GM10266 (cell line): ENCODE data around the gene DOCK4.

Experiments used
- DNase-seq: peaks from one replicate; pipeline ENCODE4 v3.0.0; 2012; ENCODE audit errors: extremely low spot score
- CTCF ChIP-seq: IDR thresholded peaks from 2 replicates; pipeline ENCODE4 v1.5.1; 2012; ENCODE audit warnings: mild to moderate bottlenecking, low read depth; ENCODE audit not compliant: control insufficient read depth, insufficient read depth; ENCODE audit errors: missing control alignments

Gene DOCK4

GRCh38 chr7:112125250-112125649, 80.9 kb downstream of the DOCK4 start:
- no peak for TF ChIP-seq CTCF
- DNase-seq, result no peak

GRCh38 chr7:112124061-112124766, 82.0 kb downstream of the DOCK4 start:
- DNase-seq, result no peak
- no peak for TF ChIP-seq CTCF

GRCh38 chr7:112122798-112123197, 83.4 kb downstream of the DOCK4 start:
- DNase-seq, result no peak
- TF ChIP-seq CTCF, result no peak

- TF ChIP-seq CTCF, result no peak
- DNase-seq, result no peak
Observed at GRCh38 chr7:112122144-112122543, 84.1 kb downstream of the DOCK4 start.

- DNase-seq, result no peak
- TF ChIP-seq CTCF, result no peak
Observed at GRCh38 chr7:112121318-112121717, 84.9 kb downstream of the DOCK4 start.

- DNase-seq, result no peak
- no peak for TF ChIP-seq CTCF
Observed at GRCh38 chr7:112120696-112121217, 85.4 kb downstream of the DOCK4 start.
